HepG2 (cell line): ENCODE data around the gene FGF4. TPM values are rescaled to one million over a fixed set of nuclear protein-coding genes. Genes with fewer than 3 reads are reported as not detected.

Source experiments
- ATAC-seq: fragments of 200-7000 bp; cut with Tn5 transposase; 3 replicates; pipeline ENCODE4 v1.9.1; 2020; ENCODE audit warnings: mild to moderate bottlenecking, moderate library complexity
- BruUV-seq: library from RNA; stranded (reverse); fragments of 400-500 nt; replicated peaks from 2 replicates; lab custom pipeline; 2021; lab: Mats Ljungman, UMichigan
- CTCF ChIA-PET: fragments of 300-600 bp; formaldehyde crosslinking; extraction: SDS; loops from one replicate; lab custom pipeline; 2021; ENCODE audit warnings: low total read pairs, inconsistent platforms, low intra/inter-chr PET ratio; lab: Yijun Ruan, JAX
- POLR2A ChIA-PET: fragments of 350-600 bp; sonication (Branson Sonifier 250); formaldehyde crosslinking; loops from one replicate; lab custom pipeline; 2020; ENCODE audit warnings: antibody characterized with exemption, inconsistent platforms; lab: Yijun Ruan, JAX
- DNase-seq: peaks from one replicate; pipeline ENCODE4 v3.0.0-alpha.2; 2015; ENCODE audit warnings: low spot score
- FAIRE-seq: peaks from 3 replicates; lab custom pipeline; 2011; peaks lifted over from hg19 to GRCh38; lab: Jason Lieb, UNC
- H2AFZ ChIP-seq: one replicate; pipeline ENCODE4 v1.6.1; 2011; ENCODE audit warnings: low read length, inconsistent platforms
- H3K27ac ChIP-seq: fragments of 300-600 bp; 3 replicates; pipeline ENCODE4 v1.8.0; 2011; ENCODE audit warnings: mixed run types, mild to moderate bottlenecking, mixed read lengths, low read length, inconsistent platforms; ENCODE audit not compliant: insufficient read depth; ENCODE audit errors: extremely low read length
- H3K27me3 ChIP-seq, 2 experiments: fragments of 200-600 bp in 1 of 2; 2 replicates in 1 of 2; 3 replicates in 1 of 2; pipeline versions ENCODE4 v1.6.0 to v1.8.0; 2011; ENCODE audit warnings: low read length in 2 of 2, mild to moderate bottlenecking in 2 of 2, moderate library complexity in 2 of 2, inconsistent platforms in 1 of 2; ENCODE audit not compliant: insufficient read depth in 2 of 2, control insufficient read depth in 1 of 2
- H3K36me3 ChIP-seq, 2 experiments: fragments of 200-600 bp in 1 of 2; replicated peaks in 1 of 2; 2 replicates in 1 of 2; 3 replicates in 1 of 2; pipeline versions ENCODE4 v1.5.1 to v1.8.0; 2011; ENCODE audit warnings: low read length in 2 of 2, inconsistent platforms in 1 of 2; ENCODE audit not compliant: insufficient read depth in 2 of 2, control insufficient read depth in 1 of 2
- H3K4me1 ChIP-seq: 2 replicates; pipeline ENCODE4 v1.5.1; 2012; ENCODE audit warnings: low read length, inconsistent platforms; ENCODE audit not compliant: insufficient read depth
- H3K4me2 ChIP-seq: 2 replicates; pipeline ENCODE4 v1.6.0; 2011; ENCODE audit warnings: low read depth, low read length, inconsistent platforms
- H3K4me3 ChIP-seq, 3 experiments: fragments of 200-600 bp in 1 of 3; sonication (generic), shearing (Covaris generic) in 1 of 3; replicated peaks in 1 of 3; 2 replicates each; pipeline ENCODE4 v1.5.1; 2011 to 2016; ENCODE audit warnings: low read length in 3 of 3, inconsistent platforms in 2 of 3, low read depth in 2 of 3, mild to moderate bottlenecking in 2 of 3, control low read depth in 1 of 3, mixed read lengths in 1 of 3; ENCODE audit not compliant: insufficient read depth in 1 of 3
- H3K79me2 ChIP-seq: one replicate; pipeline ENCODE4 v1.6.1; 2011; ENCODE audit warnings: low read length, inconsistent platforms; ENCODE audit not compliant: insufficient read depth
- H3K9ac ChIP-seq: 2 replicates; pipeline ENCODE4 v1.6.0; 2011; ENCODE audit warnings: mild to moderate bottlenecking, low read depth, low read length, inconsistent platforms; ENCODE audit not compliant: insufficient read depth
- H3K9me3 ChIP-seq: 2 replicates; pipeline ENCODE4 v1.5.1; 2012; ENCODE audit warnings: mild to moderate bottlenecking, low read length
- H4K20me1 ChIP-seq: 2 replicates; pipeline ENCODE4 v1.6.0; 2011; ENCODE audit warnings: inconsistent platforms, mild to moderate bottlenecking, low read length, moderate library complexity; ENCODE audit not compliant: insufficient read depth
- NFIC ChIP-seq: IDR thresholded peaks from 2 replicates; pipeline ENCODE4 v1.6.1; 2012; ENCODE audit warnings: mild to moderate bottlenecking, low read length, inconsistent platforms
- TRIM24 ChIP-seq: sonication (generic); formaldehyde crosslinking; IDR thresholded peaks from 2 replicates; pipeline ENCODE4 v1.8.0; 2022; ENCODE audit warnings: mild to moderate bottlenecking, missing genetic modification reagents
- ZBTB20 ChIP-seq: sonication (generic); formaldehyde crosslinking; IDR thresholded peaks from 2 replicates; pipeline ENCODE4 v1.8.1; 2023; ENCODE audit warnings: missing genetic modification reagents, low read depth, mild to moderate bottlenecking, borderline replicate concordance
- ZKSCAN5 ChIP-seq: sonication (generic); formaldehyde crosslinking; IDR thresholded peaks from 2 replicates; pipeline ENCODE4 v1.5.1; 2020; ENCODE audit warnings: mild to moderate bottlenecking, missing genetic modification reagents
- ZNF234 ChIP-seq: sonication (generic); formaldehyde crosslinking; conservative IDR thresholded peaks from 2 replicates; pipeline ENCODE4 v1.5.1; 2020; ENCODE audit warnings: mild to moderate bottlenecking, missing genetic modification reagents
- WGBS: methylation state at CpG from one replicate; pipeline ENCODE4 v1.1.6; 2017; ENCODE audit warnings: low lambda C conversion rate; 5-methylcytosine and 5-hydroxymethylcytosine counted together
- in situ Hi-C: cut with HindIII; loops from 2 replicates; pipeline ENCODE4 v1.10.0; 2017; ENCODE audit warnings: low pct_unique_long_range_greater_than_20kb; ENCODE audit not compliant: extremely low pct_ligation_motif_present
- intact Hi-C: fragments of 100-400 bp; cut with micrococcal nuclease; formaldehyde crosslinking; loops from one replicate; pipeline ENCODE4 v1.10.0; 2022; ENCODE audit not compliant: unreplicated experiment
- polyA plus RNA-seq, 8 experiments: library from polyadenylated mRNA; depleted of rRNA in 3 of 8; stranded (reverse) in 7 of 8; unstranded in 1 of 8; fragments of >200 nt; fragmentation: Illumina TruSeq in 4 of 8; extraction: Trizol in 4 of 8; gene quantifications; 2 replicates each; pipeline versions ENCODE4 v1.2.1 to v1.2.3, GENCODE V29; 2011 to 2016; ENCODE audit warnings: low read depth in 4 of 8, missing spikeins in 1 of 8, mixed read lengths in 1 of 8; ENCODE audit not compliant: insufficient read depth in 1 of 8
- total RNA-seq, 5 experiments: library from RNA; depleted of rRNA; stranded (reverse); fragments of >200 nt; fragmentation: Illumina TruSeq; extraction: Trizol; gene quantifications; 2 replicates each; pipeline ENCODE4 v1.2.3, GENCODE V29; 2016; ENCODE audit warnings: low read depth in 1 of 5
- TF ChIP-seq, protein P1 (sequence below): sonication (generic); formaldehyde crosslinking; IDR thresholded peaks from 2 replicates; pipeline ENCODE4 v1.4.0; 2020; ENCODE audit warnings: mild to moderate bottlenecking, missing genetic modification reagents
- TF ChIP-seq, protein P2 (sequence below): sonication (generic); formaldehyde crosslinking; IDR thresholded peaks from 2 replicates; pipeline ENCODE4 v1.5.1; 2020; ENCODE audit warnings: missing genetic modification reagents, mild to moderate bottlenecking, borderline replicate concordance
- TF ChIP-seq, protein P3 (sequence below): sonication (generic); formaldehyde crosslinking; IDR thresholded peaks from 2 replicates; pipeline ENCODE4 v1.5.0; 2020; ENCODE audit warnings: missing genetic modification reagents, mild to moderate bottlenecking, borderline replicate concordance

Gene FGF4
- total and polyA plus RNA-seq, 2 of the 13 experiments (the other 11 are each of a cell fraction or from before 2014, with no cell fraction given): not detected

DNA sequence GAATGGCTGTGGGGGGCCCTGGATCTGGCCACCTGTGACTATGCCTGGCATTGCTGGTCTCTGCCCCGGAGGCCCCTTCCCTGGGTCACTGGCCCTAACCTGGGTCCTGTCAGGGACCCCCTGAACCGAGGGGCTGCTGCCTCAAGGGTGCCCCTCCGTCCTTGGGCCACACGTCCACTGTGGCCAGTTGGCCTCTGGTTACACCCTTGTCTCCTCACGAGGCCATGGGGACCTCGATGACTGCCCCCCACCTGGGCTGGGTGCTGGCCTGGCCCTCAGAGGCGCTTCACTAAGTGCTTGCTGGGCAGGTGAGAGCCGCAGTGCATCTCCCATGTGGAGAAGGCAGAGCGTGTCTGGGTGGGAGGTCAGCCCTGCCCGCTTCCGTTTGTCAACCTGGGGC, 44.0 kb downstream of the FGF4 start:
- Histone ChIP-seq H4K20me1 (no peaks in the 10 kb centered on the region), H3K36me3 (no peaks in the 10 kb centered on the region), H3K9me3 (peaks cover 11% of the 10 kb centered on the region; the same call in 1 of the 2 replicates), H2AFZ (no peak overlapping the region), H3K4me1 (no peaks in the 10 kb centered on the region), H3K27ac (no peak overlapping the region), H3K9ac (no peak overlapping the region), H3K4me3 (no peak overlapping the region), H3K4me2 (no peak overlapping the region), H3K79me2 (no peaks in the 10 kb centered on the region), H3K27me3 (peaks cover 2 to 52% of the 10 kb centered on the region in 2 experiments; a peak in 4 of 5 replicates)
- ChIA-PET CTCF (no interaction called here), POLR2A (no interaction called here)
- in situ Hi-C loops: no loop called here
- FAIRE-seq (no peak), DNase-seq (no peak), ATAC-seq (no peak)
- WGBS: 0% methylated on average over 1 of the region's 11 CpGs
- TF ChIP-seq TRIM24 (CRISPR knock-in tag): no peak
- intact Hi-C loops: no loop called here
- BruUV-seq: no TSS peak

DNA sequence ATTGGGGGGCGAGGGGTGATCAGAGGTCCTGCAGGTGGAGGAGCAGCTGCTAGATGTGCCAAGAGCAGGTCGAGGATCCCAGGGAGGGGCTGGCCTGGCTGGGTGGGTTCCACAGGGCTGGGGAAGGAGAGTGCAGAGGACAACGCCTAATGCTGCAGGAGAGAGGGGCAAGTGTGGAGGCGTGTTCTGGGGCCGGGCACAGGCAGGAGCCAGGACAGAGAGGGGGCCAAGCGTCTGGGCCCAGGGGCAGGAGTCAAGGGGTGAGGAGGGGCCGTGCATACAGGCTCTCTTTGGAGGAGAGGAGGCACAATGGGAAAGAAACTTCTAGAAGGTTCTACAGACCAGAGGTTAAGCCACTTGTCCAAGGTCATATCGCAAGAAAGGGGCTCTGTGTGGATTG, 44.6 kb downstream of the FGF4 start:
- H3K9ac ChIP-seq: no peak overlapping the region
- no peak overlapping the region for H3K4me2 ChIP-seq
- FAIRE-seq (no peak), ATAC-seq (no peak), DNase-seq (no peak)
- intact Hi-C loops (no loop called here), in situ Hi-C loops (no loop called here)
- POLR2A ChIA-PET: no interaction called here
- no peaks in the 10 kb centered on the region for H3K79me2 ChIP-seq
- H3K27ac ChIP-seq: no peak overlapping the region
- no peaks in the 10 kb centered on the region for H3K36me3 ChIP-seq
- peaks cover 2 to 56% of the 10 kb centered on the region in 2 experiments; a peak in 4 of 5 replicates for H3K27me3 ChIP-seq
- no peaks in the 10 kb centered on the region for H3K4me1 ChIP-seq
- H2AFZ ChIP-seq: no peak overlapping the region
- TF ChIP-seq, protein P1, sequence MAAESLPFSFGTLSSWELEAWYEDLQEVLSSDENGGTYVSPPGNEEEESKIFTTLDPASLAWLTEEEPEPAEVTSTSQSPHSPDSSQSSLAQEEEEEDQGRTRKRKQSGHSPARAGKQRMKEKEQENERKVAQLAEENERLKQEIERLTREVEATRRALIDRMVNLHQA: no peak
- TF ChIP-seq NFIC: no peak
- no peak for TF ChIP-seq ZKSCAN5 (CRISPR knock-in tag)
- TF ChIP-seq ZNF234 (CRISPR knock-in tag): no peak
- no peak for TF ChIP-seq ZBTB20 (CRISPR knock-in tag)
- TF ChIP-seq, protein P2, sequence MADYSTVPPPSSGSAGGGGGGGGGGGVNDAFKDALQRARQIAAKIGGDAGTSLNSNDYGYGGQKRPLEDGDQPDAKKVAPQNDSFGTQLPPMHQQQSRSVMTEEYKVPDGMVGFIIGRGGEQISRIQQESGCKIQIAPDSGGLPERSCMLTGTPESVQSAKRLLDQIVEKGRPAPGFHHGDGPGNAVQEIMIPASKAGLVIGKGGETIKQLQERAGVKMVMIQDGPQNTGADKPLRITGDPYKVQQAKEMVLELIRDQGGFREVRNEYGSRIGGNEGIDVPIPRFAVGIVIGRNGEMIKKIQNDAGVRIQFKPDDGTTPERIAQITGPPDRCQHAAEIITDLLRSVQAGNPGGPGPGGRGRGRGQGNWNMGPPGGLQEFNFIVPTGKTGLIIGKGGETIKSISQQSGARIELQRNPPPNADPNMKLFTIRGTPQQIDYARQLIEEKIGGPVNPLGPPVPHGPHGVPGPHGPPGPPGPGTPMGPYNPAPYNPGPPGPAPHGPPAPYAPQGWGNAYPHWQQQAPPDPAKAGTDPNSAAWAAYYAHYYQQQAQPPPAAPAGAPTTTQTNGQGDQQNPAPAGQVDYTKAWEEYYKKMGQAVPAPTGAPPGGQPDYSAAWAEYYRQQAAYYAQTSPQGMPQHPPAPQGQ (CRISPR knock-in tag): no peak
- TF ChIP-seq, protein P3, sequence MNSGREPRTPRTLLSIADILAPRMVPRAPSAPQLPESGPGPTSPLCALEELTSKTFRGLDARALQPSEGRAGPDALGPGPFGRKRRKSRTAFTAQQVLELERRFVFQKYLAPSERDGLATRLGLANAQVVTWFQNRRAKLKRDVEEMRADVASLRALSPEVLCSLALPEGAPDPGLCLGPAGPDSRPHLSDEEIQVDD (CRISPR knock-in tag): no peak
- WGBS: 10% methylated on average over 8 of the region's 8 CpGs
- no peak overlapping the region for H3K4me3 ChIP-seq
- CTCF ChIA-PET: no interaction called here
- BruUV-seq: no TSS peak
- peaks cover 11% of the 10 kb centered on the region; the same call in 1 of the 2 replicates for H3K9me3 ChIP-seq
- no peaks in the 10 kb centered on the region for H4K20me1 ChIP-seq
